Esophagus squamous epithelium (tissue), 4 donors: ENCODE data around the gene NKD1.

Experiments
- POLR2A ChIP-seq, 4 donors: fragments of 450-650 bp; IDR thresholded peaks; one replicate each; pipeline ENCODE4 v1.6.1; 2017; ENCODE audit warnings: antibody characterized with exemption in 4 of 4, mild to moderate bottlenecking in 4 of 4, moderate library complexity in 3 of 4
- TF ChIP-seq, protein P1 (sequence below), 6 experiments: fragments of 450-650 bp in 4 of 6; fragments of 200-600 bp in 2 of 6; sonication (generic) in 2 of 6; IDR thresholded peaks; one replicate each; pipeline ENCODE4 v1.5.1; 2016 to 2019; ENCODE audit warnings: antibody characterized with exemption in 6 of 6, mild to moderate bottlenecking in 4 of 6, moderate library complexity in 4 of 6

- TF ChIP-seq, protein P1, sequence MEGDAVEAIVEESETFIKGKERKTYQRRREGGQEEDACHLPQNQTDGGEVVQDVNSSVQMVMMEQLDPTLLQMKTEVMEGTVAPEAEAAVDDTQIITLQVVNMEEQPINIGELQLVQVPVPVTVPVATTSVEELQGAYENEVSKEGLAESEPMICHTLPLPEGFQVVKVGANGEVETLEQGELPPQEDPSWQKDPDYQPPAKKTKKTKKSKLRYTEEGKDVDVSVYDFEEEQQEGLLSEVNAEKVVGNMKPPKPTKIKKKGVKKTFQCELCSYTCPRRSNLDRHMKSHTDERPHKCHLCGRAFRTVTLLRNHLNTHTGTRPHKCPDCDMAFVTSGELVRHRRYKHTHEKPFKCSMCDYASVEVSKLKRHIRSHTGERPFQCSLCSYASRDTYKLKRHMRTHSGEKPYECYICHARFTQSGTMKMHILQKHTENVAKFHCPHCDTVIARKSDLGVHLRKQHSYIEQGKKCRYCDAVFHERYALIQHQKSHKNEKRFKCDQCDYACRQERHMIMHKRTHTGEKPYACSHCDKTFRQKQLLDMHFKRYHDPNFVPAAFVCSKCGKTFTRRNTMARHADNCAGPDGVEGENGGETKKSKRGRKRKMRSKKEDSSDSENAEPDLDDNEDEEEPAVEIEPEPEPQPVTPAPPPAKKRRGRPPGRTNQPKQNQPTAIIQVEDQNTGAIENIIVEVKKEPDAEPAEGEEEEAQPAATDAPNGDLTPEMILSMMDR (IDR thresholded peaks at IDR 0.05) = no peak
- no peak for TF ChIP-seq POLR2A (IDR thresholded peaks at IDR 0.05)
These were observed 29.9 kb downstream of the NKD1 start for GRCh38 chr16:50578137-50578536.
